Eye (tissue), 1 donor: ENCODE measurements around the gene S100A1.
"Not testable (repeated sequence)": the region's sequence is repeated elsewhere in the genome, so short reads cannot be mapped to it uniquely, and the experiment has no call there.

Experiments used
- DNase-seq: peaks from one replicate; pipeline ENCODE4 v3.0.0-alpha.2; 2015

The S100A1 gene

DNA sequence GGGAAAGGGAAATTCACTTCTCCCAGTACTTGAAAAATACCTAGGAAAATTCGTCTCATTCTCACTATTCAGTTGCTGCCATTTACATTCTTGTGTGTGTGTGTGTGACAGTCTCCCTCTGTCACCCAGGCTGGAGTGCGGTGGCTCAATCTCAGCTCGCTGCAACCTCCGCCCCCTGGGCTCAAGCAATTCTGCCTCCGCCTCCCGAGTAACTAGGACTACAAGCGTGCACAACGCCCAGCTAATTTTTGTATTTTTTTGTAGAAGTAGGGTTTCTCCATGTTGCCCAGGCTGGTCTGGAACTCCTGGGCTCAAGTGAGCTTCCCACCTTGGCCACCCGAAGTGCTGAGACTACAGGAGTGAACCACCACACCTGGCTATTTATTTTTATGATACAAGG, 31.4 kb downstream of the S100A1 start:
- DNase-seq = no peak

DNA sequence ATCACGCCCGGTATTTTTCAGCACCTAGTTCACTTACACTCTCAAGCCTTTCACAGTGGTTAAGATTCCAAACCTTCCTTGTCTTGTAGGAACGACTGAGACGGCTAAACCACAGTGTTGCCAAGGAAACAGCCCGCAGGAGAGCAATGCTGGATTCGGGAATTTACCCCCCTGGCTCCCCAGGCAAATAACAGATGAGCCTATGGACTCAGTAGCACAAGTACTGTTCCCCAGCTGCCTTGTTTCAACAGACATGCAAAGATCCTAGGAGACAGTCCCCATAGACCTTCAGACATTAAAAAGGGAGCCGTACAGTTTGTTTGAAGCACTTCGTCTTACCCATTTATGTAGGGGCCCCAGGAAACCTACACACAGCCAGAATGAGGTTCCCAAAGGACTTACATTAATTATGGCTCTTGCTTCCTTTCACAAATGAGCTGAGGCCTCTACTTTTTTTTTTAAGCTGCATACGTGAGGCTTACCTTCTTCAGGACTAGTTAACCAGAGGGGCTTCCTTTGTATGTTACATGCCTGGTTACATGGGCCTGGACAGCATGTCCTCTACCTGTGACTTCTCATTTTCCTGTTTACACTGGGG, 33.0 kb downstream of the S100A1 start:
- DNase-seq = no peak

GRCh38 chr1:153662269-153662668, 34.0 kb downstream of the S100A1 start:
- DNase-seq = no peak

- DNase-seq = no peak
Observed at GRCh38 chr1:153663211-153663610, 35.0 kb downstream of the S100A1 start.

GRCh38 chr1:153667439-153667838, 39.2 kb downstream of the S100A1 start:
- no peak for DNase-seq

DNA sequence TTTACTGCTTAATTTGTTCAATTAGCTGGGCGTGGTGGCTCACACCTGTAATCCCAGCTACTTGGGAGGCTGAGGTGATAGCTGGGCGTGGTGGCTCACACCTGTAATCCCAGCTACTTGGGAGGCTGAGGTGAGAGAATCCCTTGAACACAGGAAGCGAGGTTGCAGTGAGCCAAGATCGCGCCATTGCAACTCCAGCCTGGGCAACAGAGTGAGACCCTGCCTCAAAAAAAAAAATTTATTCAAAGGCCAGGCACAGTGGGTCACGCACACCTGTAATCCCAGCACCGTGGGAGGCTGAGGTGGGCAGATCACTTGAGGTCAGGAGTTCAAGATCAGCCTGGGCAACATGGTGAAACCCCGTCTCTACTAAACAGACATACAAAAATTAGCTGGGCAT, 40.4 kb downstream of the S100A1 start:
- DNase-seq = not testable (repeated sequence)

DNA sequence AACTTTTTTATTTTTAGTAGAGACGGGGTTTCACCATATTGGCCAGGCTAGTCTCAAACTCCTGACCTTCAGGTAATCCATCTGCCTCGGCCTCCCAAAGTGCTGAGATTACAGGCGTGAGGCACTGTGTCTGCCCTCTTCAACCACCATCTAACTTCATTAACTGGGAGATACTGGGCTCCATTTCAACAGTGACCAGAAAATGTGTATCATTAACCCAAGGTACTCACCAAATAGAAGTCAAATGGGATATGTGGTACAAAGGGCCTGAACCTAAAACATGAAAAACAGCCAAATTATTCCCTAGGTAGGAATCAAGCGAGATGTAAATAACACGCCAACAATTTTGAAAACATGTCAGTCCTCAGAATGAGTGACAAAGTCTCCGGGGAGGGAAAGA, 41.4 kb downstream of the S100A1 start:
- no peak for DNase-seq

DNA sequence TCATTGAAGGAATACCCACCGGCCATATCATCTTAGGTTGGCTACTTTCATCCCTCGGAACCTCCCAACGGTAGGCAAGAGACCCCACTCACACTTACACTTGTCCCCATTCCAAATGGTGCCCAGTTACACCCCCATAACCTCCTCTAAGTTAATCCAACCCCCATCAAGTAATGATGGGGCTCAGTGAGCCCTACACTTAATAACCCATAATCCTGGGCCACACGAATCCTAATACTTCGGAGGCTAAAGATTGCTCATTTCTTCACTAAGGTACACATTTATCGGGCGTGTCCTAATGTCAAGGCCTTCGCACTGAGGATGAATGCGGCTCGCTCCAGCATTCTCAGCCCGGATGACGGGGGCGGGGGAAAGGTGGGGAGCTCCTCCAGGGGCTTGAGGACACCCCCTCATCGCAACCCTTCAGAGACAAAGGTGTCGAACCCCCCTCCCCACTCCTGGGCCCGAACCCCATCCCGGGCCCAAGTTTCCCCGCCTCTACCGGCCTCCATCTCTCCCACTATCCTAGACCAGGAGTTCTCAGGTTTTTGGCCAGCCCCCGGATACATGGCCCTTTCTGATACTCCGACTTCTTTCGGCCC, 42.1 kb downstream of the S100A1 start:
- DNase-seq = no peak

DNA sequence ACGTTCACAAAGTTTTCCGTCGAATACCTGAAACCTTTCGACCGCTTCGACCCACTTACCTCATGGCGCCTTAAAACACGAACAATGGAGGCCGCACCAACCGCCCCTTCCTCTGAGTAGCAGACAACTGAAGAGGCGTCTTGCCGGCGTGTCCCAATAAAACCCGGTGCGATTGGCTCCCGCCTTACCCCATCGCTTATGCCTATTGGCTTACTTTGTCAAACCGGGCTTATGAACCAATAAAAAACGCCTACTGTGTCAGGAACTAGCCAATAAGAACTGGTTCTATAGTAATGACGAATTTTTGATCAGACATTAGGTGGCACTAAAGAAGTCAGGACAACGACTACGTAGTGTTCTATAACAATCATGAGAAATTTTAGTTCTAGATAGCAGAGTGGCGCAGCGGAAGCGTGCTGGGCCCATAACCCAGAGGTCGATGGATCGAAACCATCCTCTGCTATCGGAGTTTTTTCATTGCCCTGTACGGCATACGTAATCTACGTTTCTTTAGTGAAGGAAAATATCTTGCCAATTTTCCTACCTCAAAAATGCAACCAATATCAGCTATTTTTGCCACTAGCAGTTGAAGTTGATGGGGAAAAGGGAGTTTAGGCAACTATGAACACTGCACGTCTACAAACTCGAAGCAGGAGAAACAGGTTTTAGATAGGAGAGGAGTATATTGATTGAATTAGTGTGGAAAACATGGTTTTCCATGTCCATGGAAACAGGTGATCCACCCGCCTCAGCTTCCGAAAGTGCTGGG, 42.8 kb downstream of the S100A1 start, which contains the start of gene ILF2:
TSS of gene ILF2 (minus strand) at position 135 of the 769 bp plus-strand sequence. CDS start at position 64, 71 bp downstream.
- DNase-seq = peak; percentile 100

- DNase-seq = not testable (repeated sequence)
Observed at GRCh38 chr1:153671628-153672353, 43.6 kb downstream of the S100A1 start.

DNA sequence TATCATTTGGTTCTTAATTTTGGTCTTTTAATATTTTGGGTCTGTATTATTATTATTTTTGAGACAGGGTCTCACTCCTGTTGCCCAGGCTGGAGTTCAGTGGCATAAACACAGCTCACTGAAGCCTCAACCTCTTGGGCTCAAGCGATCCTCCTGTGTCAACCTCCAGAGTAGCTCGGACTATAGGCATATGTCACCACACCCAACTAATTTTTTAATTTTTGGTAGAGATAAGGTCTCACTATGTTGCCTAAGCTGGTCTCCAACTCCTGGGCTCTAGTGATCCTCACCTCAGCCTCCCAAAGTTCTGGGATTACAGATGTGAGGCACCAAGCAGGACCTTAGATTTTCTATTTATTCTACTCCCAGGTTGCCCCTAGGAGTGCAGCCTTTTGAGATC, 45.3 kb downstream of the S100A1 start:
- DNase-seq = no peak

- peak; percentile 85 for DNase-seq
Observed at GRCh38 chr1:153677718-153678518, 49.7 kb downstream of the S100A1 start.

GRCh38 chr1:153678519-153679336, 50.5 kb downstream of the S100A1 start, which contains the start of gene NPR1:
NPR1 (plus strand) TSS chr1:153678688; CDS start chr1:153679109, 421 bp downstream.
- DNase-seq = peak; percentile 70

DNA sequence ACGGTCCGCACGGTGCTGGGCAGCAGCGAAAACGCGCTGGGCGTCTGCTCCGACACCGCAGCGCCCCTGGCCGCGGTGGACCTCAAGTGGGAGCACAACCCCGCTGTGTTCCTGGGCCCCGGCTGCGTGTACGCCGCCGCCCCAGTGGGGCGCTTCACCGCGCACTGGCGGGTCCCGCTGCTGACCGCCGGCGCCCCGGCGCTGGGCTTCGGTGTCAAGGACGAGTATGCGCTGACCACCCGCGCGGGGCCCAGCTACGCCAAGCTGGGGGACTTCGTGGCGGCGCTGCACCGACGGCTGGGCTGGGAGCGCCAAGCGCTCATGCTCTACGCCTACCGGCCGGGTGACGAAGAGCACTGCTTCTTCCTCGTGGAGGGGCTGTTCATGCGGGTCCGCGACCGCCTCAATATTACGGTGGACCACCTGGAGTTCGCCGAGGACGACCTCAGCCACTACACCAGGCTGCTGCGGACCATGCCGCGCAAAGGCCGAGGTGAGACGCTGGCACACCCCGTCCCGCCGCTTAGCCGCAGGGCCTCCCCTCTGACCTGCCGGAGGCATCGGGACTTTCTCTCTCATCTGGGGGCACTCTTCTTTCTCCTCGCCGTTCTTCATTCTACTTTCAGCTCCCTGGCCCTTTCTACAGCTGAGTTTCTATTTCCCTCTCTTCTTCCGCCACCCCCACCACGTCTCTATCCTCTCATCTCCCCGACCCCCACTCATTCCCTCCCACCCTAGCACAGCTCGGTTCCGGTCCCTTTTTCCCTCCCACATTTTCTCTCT, 51.3 kb downstream of the S100A1 start:
- DNase-seq = peak; percentile 66

DNA sequence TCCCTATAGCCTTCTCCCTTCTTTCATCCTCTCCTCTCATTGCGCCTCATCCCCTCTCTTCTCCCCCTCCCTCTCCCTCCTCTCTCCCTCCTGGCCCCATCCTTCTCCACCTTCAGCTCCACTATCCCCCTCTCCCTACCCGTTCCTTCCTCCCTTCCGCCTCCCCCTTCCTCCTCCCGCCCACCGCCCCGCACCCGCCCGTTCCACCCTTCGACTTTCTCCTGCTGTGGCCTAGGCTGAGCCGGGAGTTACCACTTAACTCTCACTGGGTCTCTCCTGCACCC, 51.8 kb downstream of the S100A1 start:
- no peak for DNase-seq
